CD14-positive monocyte (primary cell): ENCODE data around the gene YES1. TPM values are rescaled to one million over a fixed set of nuclear protein-coding genes. Genes with fewer than 3 reads are reported as not detected.

Experiments
- DNase-seq, 3 donors: peaks; one replicate each; pipeline ENCODE4 v3.0.0-alpha.2; 2011 to 2022
- H2AFZ ChIP-seq: 2 replicates; pipeline ENCODE4 v1.6.0; 2012; ENCODE audit warnings: mild to moderate bottlenecking, low read depth, low read length, inconsistent platforms; ENCODE audit not compliant: insufficient read depth, poor library complexity, severe bottlenecking
- H3K27ac ChIP-seq, 2 donors: 1 replicate in 1 of 2; 2 replicates in 1 of 2; pipeline ENCODE4 v1.5.1; 2012 to 2013; ENCODE audit warnings: low read length in 2 of 2, control low read depth in 1 of 2, inconsistent platforms in 1 of 2, low read depth in 1 of 2, mild to moderate bottlenecking in 1 of 2
- H3K27me3 ChIP-seq, 2 donors: one replicate each; pipeline versions ENCODE4 v1.6.0 to v1.6.1; 2011 to 2013; ENCODE audit warnings: low read length in 2 of 2; ENCODE audit not compliant: control insufficient read depth in 2 of 2, insufficient read depth in 2 of 2
- H3K36me3 ChIP-seq, 2 donors: replicated peaks in 1 of 2; 1 replicate in 1 of 2; 2 replicates in 1 of 2; pipeline versions ENCODE4 v1.5.1 to v1.6.1; 2012 to 2013; ENCODE audit warnings: low read length in 2 of 2, control low read depth in 1 of 2, inconsistent platforms in 1 of 2, mild to moderate bottlenecking in 1 of 2; ENCODE audit not compliant: insufficient read depth in 2 of 2, control insufficient read depth in 1 of 2
- H3K4me1 ChIP-seq, 2 donors: 1 replicate in 1 of 2; 2 replicates in 1 of 2; pipeline versions ENCODE4 v1.5.1 to v1.6.1; 2012 to 2013; ENCODE audit warnings: low read length in 2 of 2, control low read depth in 1 of 2, inconsistent platforms in 1 of 2, mild to moderate bottlenecking in 1 of 2, moderate library complexity in 1 of 2; ENCODE audit not compliant: insufficient read depth in 2 of 2, control insufficient read depth in 1 of 2
- H3K4me2 ChIP-seq: replicated peaks from 2 replicates; pipeline ENCODE3; 2012; ENCODE audit warnings: low read length, moderate library complexity, mild to moderate bottlenecking; ENCODE audit not compliant: poor library complexity, severe bottlenecking; ENCODE audit errors: extremely low read depth
- H3K4me3 ChIP-seq, 3 experiments: fragments of 200-600 bp in 1 of 3; sonication (generic) in 1 of 3; replicated peaks in 1 of 3; 1 replicate in 2 of 3; 2 replicates in 1 of 3; pipeline ENCODE4 v1.5.1; 2011 to 2013; ENCODE audit warnings: low read length in 3 of 3, mild to moderate bottlenecking in 3 of 3, control low read depth in 2 of 3, low read depth in 2 of 3, inconsistent platforms in 1 of 3, moderate library complexity in 1 of 3
- H3K79me2 ChIP-seq: 2 replicates; pipeline ENCODE4 v1.6.0; 2012; ENCODE audit warnings: mild to moderate bottlenecking, control low read depth, inconsistent platforms, low read length, moderate library complexity; ENCODE audit not compliant: insufficient read depth
- H3K9ac ChIP-seq: 2 replicates; pipeline ENCODE4 v1.6.0; 2017; ENCODE audit warnings: low read length, mild to moderate bottlenecking; ENCODE audit not compliant: insufficient read depth, poor library complexity, severe bottlenecking
- H3K9me3 ChIP-seq, 2 donors: replicated peaks in 1 of 2; 1 replicate in 1 of 2; 2 replicates in 1 of 2; pipeline versions ENCODE4 v1.5.1 to v1.6.1; 2012 to 2013; ENCODE audit warnings: low read length in 2 of 2, control low read depth in 1 of 2; ENCODE audit not compliant: control insufficient read depth in 1 of 2, insufficient read depth in 1 of 2
- H4K20me1 ChIP-seq: 2 replicates; pipeline ENCODE4 v1.6.0; 2012; ENCODE audit warnings: mild to moderate bottlenecking, low read length, control low read depth, moderate library complexity; ENCODE audit not compliant: insufficient read depth
- H3K27ac Mint-ChIP-seq, 7 donors: one replicate each; pipeline ENCODE4 v1.8.0; 2020; ENCODE audit warnings: mild to moderate bottlenecking in 7 of 7, mixed read lengths in 7 of 7, moderate library complexity in 6 of 7, inconsistent platforms in 2 of 7
- H3K27me3 Mint-ChIP-seq, 3 donors: one replicate each; pipeline ENCODE4 v1.8.0; 2021 to 2022; ENCODE audit warnings: low read depth in 3 of 3, mild to moderate bottlenecking in 3 of 3, mixed read lengths in 3 of 3, moderate library complexity in 3 of 3, inconsistent platforms in 1 of 3
- H3K36me3 Mint-ChIP-seq, 2 donors: one replicate each; pipeline ENCODE4 v1.8.0; 2020; ENCODE audit warnings: mixed read lengths in 2 of 2, inconsistent platforms in 1 of 2, mild to moderate bottlenecking in 1 of 2
- H3K4me1 Mint-ChIP-seq: one replicate; pipeline ENCODE4 v1.8.0; 2020; ENCODE audit warnings: mild to moderate bottlenecking, mixed read lengths
- H3K4me3 Mint-ChIP-seq, 2 donors: one replicate each; pipeline ENCODE4 v1.8.0; 2020; ENCODE audit warnings: mild to moderate bottlenecking in 2 of 2, mixed read lengths in 2 of 2, moderate library complexity in 1 of 2
- H3K9me3 Mint-ChIP-seq, 7 donors: one replicate each; pipeline ENCODE4 v1.8.0; 2020 to 2022; ENCODE audit warnings: mixed read lengths in 7 of 7, mild to moderate bottlenecking in 6 of 7, moderate library complexity in 6 of 7, inconsistent platforms in 2 of 7
- CTCF ChIP-seq: fragments of 200-600 bp; IDR thresholded peaks from one replicate; pipeline ENCODE4 v1.8.0; 2022; ENCODE audit warnings: antibody characterized with exemption, mild to moderate bottlenecking
- WGBS: methylation state at CpG from one replicate; pipeline ENCODE4 v1.1.5; 2013; ENCODE audit warnings: missing lambda C conversion rate; ENCODE audit not compliant: insufficient coverage; 5-methylcytosine and 5-hydroxymethylcytosine counted together
- intact Hi-C, 2 donors: fragments of 100-400 bp; cut with micrococcal nuclease; formaldehyde crosslinking; loops; one replicate each; pipeline versions ENCODE4 v1.15.0 to v1.15.1; 2023
- polyA plus RNA-seq, 3 donors: library from polyadenylated mRNA; depleted of rRNA in 1 of 3; unstranded in 2 of 3; stranded (reverse) in 1 of 3; fragments of 300-500 nt in 2 of 3; fragments of >200 nt in 1 of 3; fragmentation: Illumina TruSeq in 2 of 3; gene quantifications; 1 replicate in 2 of 3; 2 replicates in 1 of 3; pipeline ENCODE4 v1.2.3, GENCODE V29; 2012 to 2021

The YES1 gene
- polyA plus RNA-seq, 3 donors: not detected

GRCh38 chr18:741931-742512, 70.0 kb downstream of the YES1 start:
- Histone ChIP-seq H3K4me1 (no peaks in the 10 kb centered on the region), H3K79me2 (no peaks in the 10 kb centered on the region), H3K4me3 (no peak overlapping the region), H2AFZ (no peak overlapping the region), H3K27me3 (peaks cover 19 to 54% of the 10 kb centered on the region in 2 donors), H3K27ac (no peak overlapping the region), H3K9me3 (no peaks in the 10 kb centered on the region), H3K36me3 (no peaks in the 10 kb centered on the region), H3K9ac (no peak overlapping the region), H3K4me2 (no peak overlapping the region), H4K20me1 (no peaks in the 10 kb centered on the region)
- intact Hi-C loops: loop anchor here (2.0 to 5.0 kb wide), 2 partner anchors 90 to 97 kb away; no protein-coding TSS in a partner anchor
- Mint-ChIP-seq H3K27me3 (peaks cover 23 to 35% (median 29%) of the 10 kb centered on the region in 3 donors), H3K36me3 (no peaks in the 10 kb centered on the region), H3K4me1 (no peaks in the 10 kb centered on the region), H3K27ac (no peak overlapping the region), H3K4me3 (no peak overlapping the region), H3K9me3 (peaks cover 0 to 2% (median 0%) of the 10 kb centered on the region in 7 donors)
- peak; percentile 9 to 52 (median 45) for DNase-seq
- peak; percentile 89 for TF ChIP-seq CTCF

DNA sequence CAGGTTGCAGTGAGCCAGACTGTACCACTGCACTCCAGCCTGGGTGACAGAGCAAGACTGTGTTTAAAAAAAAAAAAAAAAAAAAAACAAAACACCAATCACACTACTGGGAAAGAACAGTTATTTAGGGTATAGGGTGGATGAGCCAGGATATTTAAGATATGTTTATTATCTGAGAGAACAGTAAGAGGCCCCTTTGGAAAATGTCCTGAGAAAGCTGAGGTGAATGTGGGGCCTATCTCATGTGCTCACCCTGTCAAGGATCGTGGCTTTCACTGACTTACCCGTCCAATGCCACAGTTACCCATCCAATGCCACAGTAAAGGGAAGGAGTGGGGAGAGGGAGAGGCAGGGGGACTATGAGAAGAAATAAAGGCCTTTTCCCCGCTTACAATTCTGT, 79.7 kb downstream of the YES1 start:
- Histone ChIP-seq H3K4me3 (no peak overlapping the region), H3K79me2 (no peaks in the 10 kb centered on the region), H3K27me3 (no peaks in the 10 kb centered on the region), H2AFZ (no peak overlapping the region), H3K27ac (no peak overlapping the region), H3K4me1 (no peaks in the 10 kb centered on the region), H4K20me1 (no peaks in the 10 kb centered on the region), H3K4me2 (no peak overlapping the region), H3K9me3 (no peaks in the 10 kb centered on the region), H3K36me3 (no peaks in the 10 kb centered on the region), H3K9ac (no peak overlapping the region)
- no CpG with 5 or more reads among the region's 3 CpGs for WGBS
- H3K27me3 Mint-ChIP-seq: peaks cover 9 to 17% (median 11%) of the 10 kb centered on the region in 3 donors
- DNase-seq: no peak
- peaks cover 0 to 3% (median 0%) of the 10 kb centered on the region in 7 donors for H3K9me3 Mint-ChIP-seq
- intact Hi-C loops: no loop called here
- H3K27ac Mint-ChIP-seq: no peak overlapping the region
- H3K4me3 Mint-ChIP-seq: no peak overlapping the region
- no peaks in the 10 kb centered on the region for H3K36me3 Mint-ChIP-seq
- no peaks in the 10 kb centered on the region for H3K4me1 Mint-ChIP-seq
- TF ChIP-seq CTCF: no peak
